H1 (cell line): ENCODE measurements around the gene CCBE1. TPM values are rescaled to one million over a fixed set of nuclear protein-coding genes. Genes with fewer than 3 reads are reported as not detected.
A peak's percentile ranks its signal among the peaks of the same experiment; 100 is the strongest.

Source experiments
- CTCF ChIA-PET: fragments of 300-600 bp; sonication (Branson Sonifier 250); formaldehyde crosslinking; loops from one replicate; lab custom pipeline; 2021; ENCODE audit not compliant: partially characterized antibody; lab: Charles Lee
- POLR2A ChIA-PET: fragments of 300-600 bp; sonication (Branson Sonifier 250); formaldehyde crosslinking; loops from one replicate; lab custom pipeline; 2021; ENCODE audit warnings: inconsistent platforms; ENCODE audit not compliant: partially characterized antibody; lab: Charles Lee
- DNase-seq, 2 experiments: peaks; one replicate each; pipeline versions ENCODE4 v3.0.0 to v3.0.0-alpha.2; 2010 to 2022; ENCODE audit warnings: low spot score in 2 of 2, low read depth in 1 of 2, mixed read lengths in 1 of 2
- FAIRE-seq: peaks from 2 replicates; lab custom pipeline; 2011; peaks lifted over from hg19 to GRCh38; lab: Jason Lieb, UNC
- H2AFZ ChIP-seq: 2 replicates; pipeline ENCODE4 v1.8.1; 2012; ENCODE audit warnings: low read length, inconsistent platforms
- H2AK5ac ChIP-seq: 2 replicates; pipeline ENCODE4 v1.6.1; 2013; ENCODE audit warnings: low read depth, low read length
- H2BK120ac ChIP-seq: replicated peaks from 2 replicates; pipeline ENCODE3; 2013; ENCODE audit warnings: low read depth, low read length, inconsistent platforms
- H2BK12ac ChIP-seq: 2 replicates; pipeline ENCODE4 v1.6.1; 2013; ENCODE audit warnings: low read depth, low read length
- H2BK15ac ChIP-seq: 2 replicates; pipeline ENCODE4 v1.6.1; 2013; ENCODE audit warnings: low read length
- H2BK20ac ChIP-seq: 2 replicates; pipeline ENCODE4 v1.6.1; 2013; ENCODE audit warnings: low read length
- H2BK5ac ChIP-seq: 2 replicates; pipeline ENCODE4 v1.6.1; 2013; ENCODE audit warnings: low read depth, low read length
- H3K14ac ChIP-seq: 2 replicates; pipeline ENCODE4 v1.6.1; 2013; ENCODE audit warnings: inconsistent platforms; ENCODE audit not compliant: insufficient read length
- H3K18ac ChIP-seq: 2 replicates; pipeline ENCODE4 v1.6.1; 2013; ENCODE audit warnings: low read length; ENCODE audit errors: extremely low read depth
- H3K23ac ChIP-seq: 2 replicates; pipeline ENCODE4 v1.6.1; 2013; ENCODE audit warnings: inconsistent platforms; ENCODE audit not compliant: insufficient read length
- H3K23me2 ChIP-seq: 2 replicates; pipeline ENCODE4 v1.6.1; 2013; ENCODE audit warnings: low read depth, low read length
- H3K27ac ChIP-seq: 2 replicates; pipeline ENCODE4 v1.6.1; 2011; ENCODE audit warnings: low read depth, low read length, inconsistent platforms
- H3K27me3 ChIP-seq, 4 experiments: replicated peaks in 1 of 4; 1 replicate in 1 of 4; 2 replicates in 3 of 4; pipeline versions ENCODE4 v1.6.1 to v1.8.1; 2011 to 2013; ENCODE audit warnings: low read length in 3 of 4, mild to moderate bottlenecking in 3 of 4, inconsistent platforms in 2 of 4, mixed read lengths in 2 of 4, moderate library complexity in 1 of 4; ENCODE audit not compliant: control insufficient read depth in 3 of 4, insufficient read depth in 3 of 4; ENCODE audit errors: extremely low read depth in 1 of 4
- H3K36me3 ChIP-seq, 4 experiments: 2 replicates each; pipeline versions ENCODE4 v1.6.1 to v1.8.1; 2011 to 2013; ENCODE audit warnings: mild to moderate bottlenecking in 4 of 4, low read length in 3 of 4, moderate library complexity in 2 of 4, control low read depth in 1 of 4, inconsistent platforms in 1 of 4; ENCODE audit not compliant: insufficient read depth in 4 of 4, control insufficient read depth in 2 of 4
- H3K4ac ChIP-seq: replicated peaks from 2 replicates; pipeline ENCODE3; 2013; ENCODE audit warnings: low read length, low read depth, mixed read lengths, inconsistent platforms; ENCODE audit not compliant: insufficient read length
- H3K4me1 ChIP-seq, 4 experiments: replicated peaks in 1 of 4; 1 replicate in 1 of 4; 2 replicates in 3 of 4; pipeline versions ENCODE4 v1.6.1 to v1.8.1; 2011 to 2013; ENCODE audit warnings: low read length in 3 of 4, inconsistent platforms in 2 of 4, mixed read lengths in 1 of 4; ENCODE audit not compliant: insufficient read depth in 4 of 4, control insufficient read depth in 3 of 4
- H3K4me2 ChIP-seq, 2 experiments: 2 replicates each; pipeline versions ENCODE4 v1.6.1 to v1.8.1; 2011 to 2013; ENCODE audit warnings: low read depth in 2 of 2, low read length in 2 of 2, control low read depth in 1 of 2, inconsistent platforms in 1 of 2, mild to moderate bottlenecking in 1 of 2; ENCODE audit not compliant: insufficient read depth in 1 of 2
- H3K4me3 ChIP-seq, 4 experiments: fragments of 200-600, 300-600 bp in 1 of 4; sonication (generic), shearing (Covaris generic), sonication (Bioruptor Twin) in 1 of 4; 2 replicates each; pipeline versions ENCODE4 v1.5.1 to v1.8.1; 2011 to 2016; ENCODE audit warnings: low read length in 4 of 4, low read depth in 3 of 4, control low read depth in 2 of 4, inconsistent platforms in 2 of 4, mild to moderate bottlenecking in 2 of 4, mixed read lengths in 1 of 4, moderate library complexity in 1 of 4; ENCODE audit not compliant: insufficient read depth in 2 of 4; ENCODE audit errors: extremely low read depth in 1 of 4
- H3K56ac ChIP-seq: replicated peaks from 2 replicates; pipeline ENCODE3; 2013; ENCODE audit warnings: low read depth, mild to moderate bottlenecking, mixed read lengths, low read length, inconsistent platforms; ENCODE audit not compliant: insufficient read length
- H3K79me1 ChIP-seq: 2 replicates; pipeline ENCODE4 v1.6.1; 2013; ENCODE audit warnings: low read depth, low read length, control low read depth
- H3K79me2 ChIP-seq, 2 experiments: 2 replicates each; pipeline versions ENCODE4 v1.6.1 to v1.8.1; 2012 to 2013; ENCODE audit warnings: low read length in 2 of 2, mild to moderate bottlenecking in 2 of 2, inconsistent platforms in 1 of 2; ENCODE audit not compliant: insufficient read depth in 2 of 2, control insufficient read depth in 1 of 2
- H3K9ac ChIP-seq, 4 experiments: replicated peaks in 1 of 4; 1 replicate in 1 of 4; 2 replicates in 3 of 4; pipeline versions ENCODE4 v1.6.1 to v1.8.1; 2011 to 2013; ENCODE audit warnings: low read depth in 3 of 4, low read length in 3 of 4, control low read depth in 2 of 4, mild to moderate bottlenecking in 2 of 4, moderate library complexity in 2 of 4, inconsistent platforms in 1 of 4; ENCODE audit errors: extremely low read depth in 1 of 4
- H3K9me3 ChIP-seq, 2 experiments: 2 replicates each; pipeline versions ENCODE4 v1.6.1 to v1.8.1; 2012 to 2013; ENCODE audit warnings: mild to moderate bottlenecking in 2 of 2, moderate library complexity in 2 of 2, control low read depth in 1 of 2, inconsistent platforms in 1 of 2, low read depth in 1 of 2, low read length in 1 of 2, mixed read lengths in 1 of 2; ENCODE audit not compliant: insufficient read depth in 2 of 2
- H4K20me1 ChIP-seq, 2 experiments: replicated peaks in 1 of 2; 2 replicates each; pipeline versions ENCODE3 to v1.8.1; 2011 to 2013; ENCODE audit warnings: inconsistent platforms in 2 of 2, low read length in 2 of 2, mild to moderate bottlenecking in 1 of 2; ENCODE audit not compliant: insufficient read depth in 2 of 2, control insufficient read depth in 1 of 2
- H4K5ac ChIP-seq: 2 replicates; pipeline ENCODE4 v1.6.1; 2013; ENCODE audit warnings: low read length, low read depth, mixed read lengths, inconsistent platforms; ENCODE audit not compliant: insufficient read length
- H4K8ac ChIP-seq: 2 replicates; pipeline ENCODE4 v1.8.0; 2013; ENCODE audit warnings: mild to moderate bottlenecking, moderate library complexity, low read length, inconsistent platforms; ENCODE audit not compliant: insufficient read depth; ENCODE audit errors: extremely low read depth
- H4K91ac ChIP-seq: replicated peaks from 2 replicates; pipeline ENCODE3; 2013; ENCODE audit warnings: low read length, mixed read lengths, inconsistent platforms; ENCODE audit not compliant: insufficient read length
- BCL11A ChIP-seq, 2 experiments: IDR thresholded peaks; one replicate each; pipeline ENCODE4 v1.6.1; 2011; ENCODE audit warnings: low read depth in 2 of 2, low read length in 2 of 2, mild to moderate bottlenecking in 2 of 2
- CEBPB ChIP-seq: IDR thresholded peaks from 2 replicates; pipeline ENCODE4 v1.6.1; 2012; ENCODE audit warnings: low read depth, low read length
- CHD2 ChIP-seq: IDR thresholded peaks from 2 replicates; pipeline ENCODE4 v1.6.1; 2012; ENCODE audit warnings: low read length, improper control_type of control experiment
- CREB1 ChIP-seq: IDR thresholded peaks from 2 replicates; pipeline ENCODE4 v1.6.1; 2012; ENCODE audit warnings: inconsistent platforms
- EGR1 ChIP-seq: IDR thresholded peaks from 2 replicates; pipeline ENCODE4 v1.6.1; 2011; ENCODE audit warnings: low read depth, low read length, borderline replicate concordance
- EZH2 ChIP-seq: fragments of 200-600 bp; sonication (generic); IDR thresholded peaks from 2 replicates; pipeline ENCODE4 v1.7.1; 2012; ENCODE audit warnings: low read depth, mild to moderate bottlenecking, moderate library complexity, low read length, inconsistent platforms; ENCODE audit not compliant: severe bottlenecking
- FOSL1 ChIP-seq: IDR thresholded peaks from 2 replicates; pipeline ENCODE4 v1.6.1; 2011; ENCODE audit warnings: mild to moderate bottlenecking, low read depth, low read length, moderate library complexity; ENCODE audit not compliant: insufficient read depth
- HDAC6 ChIP-seq: IDR thresholded peaks from one replicate; pipeline ENCODE4 v1.7.1; 2012; ENCODE audit warnings: low read depth, mild to moderate bottlenecking, inconsistent platforms, low read length, moderate library complexity
- KDM1A ChIP-seq: fragments of 200-600, 300-600 bp; sonication (generic); IDR thresholded peaks from 2 replicates; pipeline ENCODE4 v1.7.1; 2016; ENCODE audit warnings: mild to moderate bottlenecking, low read length, borderline replicate concordance
- RXRA ChIP-seq: IDR thresholded peaks from 2 replicates; pipeline ENCODE4 v1.6.1; 2011; ENCODE audit warnings: low read depth, mild to moderate bottlenecking, low read length, moderate library complexity; ENCODE audit not compliant: insufficient read depth
- SP4 ChIP-seq: IDR thresholded peaks from 2 replicates; pipeline ENCODE4 v1.6.1; 2012; ENCODE audit warnings: low read length, inconsistent platforms
- SUZ12 ChIP-seq: fragments of 200-600 bp; sonication (generic); IDR thresholded peaks from 2 replicates; pipeline ENCODE4 v1.6.1; 2012; ENCODE audit warnings: mild to moderate bottlenecking, inconsistent platforms, low read length, moderate library complexity, mixed read lengths
- TBP ChIP-seq: IDR thresholded peaks from 2 replicates; pipeline ENCODE4 v1.6.1; 2011; ENCODE audit warnings: low read depth, low read length, improper control_type of control experiment
- WGBS, 2 experiments: shearing (Covaris generic) in 1 of 2; methylation state at CpG; one replicate each; pipeline versions ENCODE4 v1.1.6 to v1.1.7; 2013 to 2015; ENCODE audit warnings: low lambda C conversion rate in 2 of 2, mixed read lengths in 2 of 2, inconsistent platforms in 1 of 2, low coverage in 1 of 2, missing lambda C conversion rate in 1 of 2; ENCODE audit not compliant: insufficient replicate concordance in 2 of 2, insufficient coverage in 1 of 2, insufficient read length in 1 of 2; ENCODE audit errors: extremely low coverage in 1 of 2, missing lambda C conversion rate in 1 of 2; 5-methylcytosine and 5-hydroxymethylcytosine counted together
- polyA plus RNA-seq, 7 experiments: library from polyadenylated mRNA; depleted of rRNA in 3 of 7; stranded (reverse) in 5 of 7; unstranded in 2 of 7; fragments of >200 nt in 5 of 7; fragments of 200-250 nt in 2 of 7; gene quantifications; 1 replicate in 5 of 7; 2 replicates in 1 of 7; 4 replicates in 1 of 7; pipeline versions ENCODE4 v1.2.1 to v1.2.3, GENCODE V29; 2011 to 2013; ENCODE audit warnings: missing spikeins in 2 of 7, mixed read lengths in 2 of 7
- total RNA-seq: library from RNA; stranded (reverse); fragmentation: NEBNext Ultra II Directional; extraction: Animal tissue kit (Norgen Biotek cat#: 25700); gene quantifications from 2 replicates; pipeline ENCODE4 v1.2.1, GENCODE V29; 2021

Gene CCBE1
- total and polyA plus RNA-seq, 2 of the 8 experiments (the other 6 are each of a cell fraction or from before 2014, with no cell fraction given), result 2.1 to 2.6 TPM

GRCh38 chr18:59665057-59666006, 31.9 kb downstream of the CCBE1 start:
- no peak for DNase-seq
- H3K9ac ChIP-seq, result no peak overlapping the region
- no peaks in the 10 kb centered on the region for H3K4me1 ChIP-seq
- no peaks in the 10 kb centered on the region for H4K20me1 ChIP-seq
- POLR2A ChIA-PET, result no interaction called here
- no peak overlapping the region for H4K5ac ChIP-seq
- no peak overlapping the region for H2BK5ac ChIP-seq
- no peak overlapping the region for H3K18ac ChIP-seq
- no peak overlapping the region for H3K4me2 ChIP-seq
- no peak overlapping the region for H3K27ac ChIP-seq
- H3K79me1 ChIP-seq, result no peaks in the 10 kb centered on the region; the same call in 1 of the 2 replicates
- no peak overlapping the region for H2AFZ ChIP-seq
- H3K14ac ChIP-seq, result no peak overlapping the region
- no peak overlapping the region for H2BK12ac ChIP-seq
- H2BK15ac ChIP-seq, result no peak overlapping the region
- FAIRE-seq, result no peak
- peak overlapping the region; percentile 43 for H3K23ac ChIP-seq
- CTCF ChIA-PET, result interaction anchor here (0.8 to 2.2 kb wide), 3 partner anchors 19 to 34 kb away, joined by 3 to 6 read pairs (median 5); partner anchors contain the start of gene CCBE1
- H4K8ac ChIP-seq, result no peak overlapping the region
- H3K36me3 ChIP-seq, result no peaks in the 10 kb centered on the region
- 88% methylated on average over 12 of the region's 12 CpGs; no CpG with 5 or more reads in 1 of the 2 experiments for WGBS, 2 experiments
- no peak overlapping the region for H3K56ac ChIP-seq
- H3K79me2 ChIP-seq, result no peaks in the 10 kb centered on the region; a peak in 1 of 4 replicates
- H2BK120ac ChIP-seq, result no peak overlapping the region
- no peak overlapping the region for H3K4ac ChIP-seq
- H4K91ac ChIP-seq, result no peak overlapping the region
- no peaks in the 10 kb centered on the region for H3K9me3 ChIP-seq
- no peak overlapping the region for H3K4me3 ChIP-seq
- H3K23me2 ChIP-seq, result no peaks in the 10 kb centered on the region; the same call in 1 of the 2 replicates
- H2AK5ac ChIP-seq, result no peak overlapping the region
- H3K27me3 ChIP-seq, result no peaks in the 10 kb centered on the region
- H2BK20ac ChIP-seq, result no peak overlapping the region
- TF ChIP-seq HDAC6 (no peak), RXRA (no peak), BCL11A (IDR thresholded peaks at IDR 0.05; ENCODE audit: low read depth in 2 of 2, low read length in 2 of 2) (no peak), SP4 (no peak), FOSL1 (no peak), EZH2 (no peak), CHD2 (no peak), SUZ12 (no peak), KDM1A (no peak), TBP (no peak), EGR1 (no peak), CEBPB (no peak), CREB1 (no peak)
